Measurements from ENCODE around the gene ZNF423. TPM values are rescaled to one million over a fixed set of nuclear protein-coding genes. Genes with fewer than 3 reads are reported as not detected.
A peak's percentile ranks its signal among the peaks of the same experiment; 100 is the strongest.

ZNF423 gene
- total and polyA plus RNA-seq, 2 of the 13 experiments (the other 11 are each of a cell fraction or from before 2014, with no cell fraction given) = 0.07 to 0.31 TPM

- BruUV-seq (replicated peaks) = no TSS peak
- intact Hi-C loops (cut with micrococcal nuclease; ENCODE audit: unreplicated experiment) (loop anchor here (5.0 kb wide), 1 partner anchor 65 kb away; no protein-coding TSS in a partner anchor), in situ Hi-C loops (cut with HindIII; ENCODE audit: extremely low pct_ligation_motif_present, low pct_unique_long_range_greater_than_20kb) (no loop called here)
- WGBS (ENCODE audit: low lambda C conversion rate) = 10% methylated on average over 14 of the region's 52 CpGs
- Histone ChIP-seq H3K36me3 (replicated peaks in 1 of 2; ENCODE audit: control insufficient read depth in 1 of 2, insufficient read depth in 2 of 2, low read length in 2 of 2) (no peaks in the 10 kb centered on the region), H3K4me1 (ENCODE audit: insufficient read depth, low read length) (peaks cover 7% of the 10 kb centered on the region), H3K79me2 (ENCODE audit: insufficient read depth, low read length) (no peaks in the 10 kb centered on the region), H3K9me3 (ENCODE audit: low read length) (no peaks in the 10 kb centered on the region), H4K20me1 (ENCODE audit: insufficient read depth, low read length) (peaks cover 5% of the 10 kb centered on the region), H3K4me3 (replicated peaks in 1 of 3; ENCODE audit: insufficient read depth in 1 of 3, low read depth in 2 of 3, low read length in 3 of 3) (peak overlapping the region; percentile 37 to 75 (median 44); a peak in 4 of 6 replicates), H3K9ac (ENCODE audit: insufficient read depth, low read depth, low read length) (no peak overlapping the region), H3K4me2 (ENCODE audit: low read depth, low read length) (peak overlapping the region; percentile 94), H3K27me3 (ENCODE audit: control insufficient read depth in 1 of 2, insufficient read depth in 2 of 2, low read length in 2 of 2) (peaks cover 19 to 75% of the 10 kb centered on the region in 2 experiments), H3K27ac (ENCODE audit: extremely low read length, insufficient read depth, low read length) (no peak overlapping the region), H2AFZ (ENCODE audit: low read length) (no peak overlapping the region)
- FAIRE-seq (no peak), DNase-seq (ENCODE audit: low spot score) (peak; percentile 32), ATAC-seq (peak; percentile 20)
- ChIA-PET POLR2A (no interaction called here), CTCF (ENCODE audit: low intra/inter-chr PET ratio, low total read pairs) (interaction anchor here (1.3 kb wide), 1 partner anchor 64 kb away, joined by 5 read pairs; no protein-coding TSS in a partner anchor)
- no peak for TF ChIP-seq ZBTB40 (IDR thresholded peaks at IDR 0.05)
- TF ChIP-seq ZBTB40 (CRISPR knock-in tag; IDR thresholded peaks at IDR 0.05) = no peak
- peak; percentile 33; the same call in 1 of the 2 replicates for TF ChIP-seq ZNF777 (CRISPR knock-in tag; IDR thresholded peaks at IDR 0.05)
- TF ChIP-seq MXD3 (CRISPR knock-in tag; IDR thresholded peaks at IDR 0.05) = 0 out of 2 replicates have a peak, but pooled peaks have one; percentile 9
- no peak for TF ChIP-seq ZBTB3 (CRISPR knock-in tag; IDR thresholded peaks at IDR 0.05; ENCODE audit: borderline replicate concordance, low read depth)
- TF ChIP-seq ZNF460 (CRISPR knock-in tag; IDR thresholded peaks at IDR 0.05; ENCODE audit: borderline replicate concordance) = no peak
- peak; percentile 39; the same call in 1 of the 2 replicates for TF ChIP-seq STAG1 (CRISPR knock-in tag; IDR thresholded peaks at IDR 0.05)
- TF ChIP-seq GMEB1 (CRISPR knock-in tag; IDR thresholded peaks at IDR 0.05; ENCODE audit: borderline replicate concordance) = no peak
- TF ChIP-seq ZNF883 (CRISPR knock-in tag; IDR thresholded peaks at IDR 0.05; ENCODE audit: not compliant biosample characterization) = peak; percentile 59
- 0 out of 2 replicates have a peak, but pooled peaks have one; percentile 18 for TF ChIP-seq ZNF740 (CRISPR knock-in tag; IDR thresholded peaks at IDR 0.05)
- peak; percentile 99 for TF ChIP-seq EZH2 (conservative IDR thresholded peaks at IDR 0.05; ENCODE audit: low read depth, low read length)
Measured at GRCh38 chr16:49857423-49858181, 1.7 kb upstream of the ZNF423 start.

Data from HepG2 (cell line).